Activated CD8-positive, alpha-beta memory T cell treated with anti-CD3 and anti-CD28 coated beads for 24 hours (primary cell): Measurements from ENCODE around the gene MS4A10.
"Not testable (repeated sequence)": the region's sequence is repeated elsewhere in the genome, so short reads cannot be mapped to it uniquely, and the experiment has no call there.

Experiments
- DNase-seq: peaks from one replicate; pipeline ENCODE4 v3.0.0-alpha.2; 2020

Gene MS4A10

GRCh38 chr11:60788401-60789125 is 3.4 kb downstream of the MS4A10 start:
- no peak for DNase-seq

GRCh38 chr11:60790726-60791125 is 5.6 kb downstream of the MS4A10 start:
- DNase-seq = no peak

- no peak for DNase-seq
Measured at GRCh38 chr11:60791153-60791933, 6.2 kb downstream of the MS4A10 start.

- no peak for DNase-seq
Measured at GRCh38 chr11:60792521-60792920, 7.4 kb downstream of the MS4A10 start.

GRCh38 chr11:60795291-60795690 is 10.2 kb downstream of the MS4A10 start:
- no peak for DNase-seq

- no peak for DNase-seq
Measured at GRCh38 chr11:60797846-60798630, 12.9 kb downstream of the MS4A10 start.

- DNase-seq = no peak
Measured at GRCh38 chr11:60798631-60799030, 13.5 kb downstream of the MS4A10 start.

GRCh38 chr11:60801194-60801593 is 16.1 kb downstream of the MS4A10 start:
- DNase-seq = no peak

- DNase-seq = no peak
Measured at GRCh38 chr11:60803273-60803936, 18.3 kb downstream of the MS4A10 start.

GRCh38 chr11:60809249-60809648 is 24.1 kb downstream of the MS4A10 start:
- DNase-seq = no peak

GRCh38 chr11:60809691-60810090 is 24.6 kb downstream of the MS4A10 start:
- no peak for DNase-seq

GRCh38 chr11:60810151-60810550 is 25.0 kb downstream of the MS4A10 start:
- no peak for DNase-seq

GRCh38 chr11:60810569-60810968 is 25.4 kb downstream of the MS4A10 start:
- DNase-seq = no peak

- no peak for DNase-seq
Measured at GRCh38 chr11:60813324-60813723, 28.2 kb downstream of the MS4A10 start.

GRCh38 chr11:60814112-60814511 is 29.0 kb downstream of the MS4A10 start:
- DNase-seq = no peak

- DNase-seq = no peak
Measured at GRCh38 chr11:60816590-60817157, 31.5 kb downstream of the MS4A10 start.

- DNase-seq = no peak
Measured at GRCh38 chr11:60818057-60818456, 32.9 kb downstream of the MS4A10 start.

- DNase-seq = no peak
Measured at GRCh38 chr11:60821827-60822599, 36.9 kb downstream of the MS4A10 start.

GRCh38 chr11:60823745-60824306 is 38.7 kb downstream of the MS4A10 start:
- DNase-seq = not testable (repeated sequence)

- DNase-seq = no peak
Measured at GRCh38 chr11:60825118-60825517, 40.0 kb downstream of the MS4A10 start.

GRCh38 chr11:60825790-60826189 is 40.7 kb downstream of the MS4A10 start:
- no peak for DNase-seq
